ENCODE data around the gene PALD1. TPM values are rescaled to one million over a fixed set of nuclear protein-coding genes. Genes with fewer than 3 reads are reported as not detected.

PALD1 gene
- total RNA-seq, 6 experiments from 2014 or later: 0.81 to 2.9 (median 1.3) TPM

DNA sequence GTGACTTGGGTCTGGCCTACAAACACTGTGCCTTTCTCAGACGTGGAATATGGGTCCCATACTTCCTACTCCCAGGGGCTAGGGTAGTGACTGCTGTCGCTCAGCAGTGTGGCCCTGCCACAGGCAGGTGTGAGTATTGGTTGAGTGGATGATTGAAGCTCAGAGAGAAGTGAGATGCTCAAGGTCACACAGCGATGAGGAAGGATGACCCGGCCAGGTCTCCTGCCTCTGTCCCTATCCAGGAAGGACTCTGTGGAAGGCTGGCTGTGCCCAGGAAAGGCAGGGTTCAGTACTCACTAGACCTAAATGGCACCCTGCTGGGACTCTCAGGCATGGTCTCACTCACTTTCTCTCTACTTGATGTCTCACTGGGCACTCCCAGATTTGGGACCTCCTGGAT lies 121.2 kb downstream of the PALD1 start:
- intact Hi-C loops (cut with DNase I): no loop called here
- H3K36me3 ChIP-seq: no peaks in the 10 kb centered on the region
- no peaks in the 10 kb centered on the region for H3K9me3 ChIP-seq
- no peaks in the 10 kb centered on the region for H3K27me3 ChIP-seq
- WGBS (ENCODE audit: insufficient coverage, low coverage, low lambda C conversion rate, missing lambda C conversion rate): no CpG with 5 or more reads among the region's 4 CpGs
- no peak overlapping the region for H3K27ac ChIP-seq
- no peak overlapping the region for H3K4me3 ChIP-seq
- ATAC-seq: no peak
- no peak for TF ChIP-seq POLR2A (IDR thresholded peaks at IDR 0.05)
- TF ChIP-seq, protein P1, sequence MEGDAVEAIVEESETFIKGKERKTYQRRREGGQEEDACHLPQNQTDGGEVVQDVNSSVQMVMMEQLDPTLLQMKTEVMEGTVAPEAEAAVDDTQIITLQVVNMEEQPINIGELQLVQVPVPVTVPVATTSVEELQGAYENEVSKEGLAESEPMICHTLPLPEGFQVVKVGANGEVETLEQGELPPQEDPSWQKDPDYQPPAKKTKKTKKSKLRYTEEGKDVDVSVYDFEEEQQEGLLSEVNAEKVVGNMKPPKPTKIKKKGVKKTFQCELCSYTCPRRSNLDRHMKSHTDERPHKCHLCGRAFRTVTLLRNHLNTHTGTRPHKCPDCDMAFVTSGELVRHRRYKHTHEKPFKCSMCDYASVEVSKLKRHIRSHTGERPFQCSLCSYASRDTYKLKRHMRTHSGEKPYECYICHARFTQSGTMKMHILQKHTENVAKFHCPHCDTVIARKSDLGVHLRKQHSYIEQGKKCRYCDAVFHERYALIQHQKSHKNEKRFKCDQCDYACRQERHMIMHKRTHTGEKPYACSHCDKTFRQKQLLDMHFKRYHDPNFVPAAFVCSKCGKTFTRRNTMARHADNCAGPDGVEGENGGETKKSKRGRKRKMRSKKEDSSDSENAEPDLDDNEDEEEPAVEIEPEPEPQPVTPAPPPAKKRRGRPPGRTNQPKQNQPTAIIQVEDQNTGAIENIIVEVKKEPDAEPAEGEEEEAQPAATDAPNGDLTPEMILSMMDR (IDR thresholded peaks at IDR 0.05): no peak
- no peak for DNase-seq
- peaks cover 0 to 8% (median 0%) of the 10 kb centered on the region in 4 donors for H3K4me1 ChIP-seq

DNA sequence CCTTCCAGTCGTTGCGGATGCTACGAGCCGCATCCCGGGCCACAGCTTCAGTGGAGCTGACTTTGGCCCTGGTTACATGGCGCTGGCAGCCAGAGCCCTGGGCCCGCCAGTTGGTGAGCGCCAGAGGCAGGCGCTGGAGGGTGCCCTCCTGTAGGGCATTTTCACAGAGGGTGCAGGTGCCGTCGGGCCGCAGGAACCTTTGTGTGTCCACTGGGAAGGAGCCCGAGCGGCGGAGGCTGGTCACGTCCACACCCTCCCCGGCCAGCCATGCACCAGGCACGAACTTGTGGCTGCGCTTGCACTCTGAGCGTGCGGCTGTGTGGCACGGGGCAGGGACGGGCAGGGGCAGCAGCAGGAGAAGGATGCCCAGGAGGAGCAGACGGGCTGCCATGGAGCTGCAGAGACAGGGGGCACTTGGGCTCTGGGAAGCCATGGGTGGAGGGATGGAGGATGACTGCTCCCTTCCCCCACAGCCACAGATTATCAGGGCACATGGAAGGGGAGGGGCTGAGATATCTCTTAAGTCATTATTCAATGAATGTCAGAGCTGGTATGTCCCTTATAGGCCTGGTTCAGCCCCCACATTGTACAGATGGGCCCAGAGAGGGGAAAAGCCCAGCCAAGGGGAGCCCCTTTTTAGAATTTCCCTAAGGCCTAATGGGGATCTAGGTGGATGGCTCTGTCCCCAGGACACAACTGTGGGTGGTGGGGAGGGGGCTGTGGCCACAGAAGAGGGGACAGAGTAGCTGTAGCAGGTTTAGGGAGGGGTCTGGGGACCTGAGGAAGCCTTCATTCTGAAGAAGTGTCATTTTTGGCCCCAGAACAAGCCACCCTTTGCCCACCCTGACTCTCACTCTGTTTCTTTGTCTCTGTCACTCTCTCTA lies 122.2 kb downstream of the PALD1 start:
- DNase-seq: no peak
- no peaks in the 10 kb centered on the region for H3K36me3 ChIP-seq
- TF ChIP-seq, protein P1 (IDR thresholded peaks at IDR 0.05): no peak
- TF ChIP-seq POLR2A (IDR thresholded peaks at IDR 0.05): no peak
- no peak for ATAC-seq
- intact Hi-C loops (cut with DNase I): no loop called here
- H3K27me3 ChIP-seq: no peaks in the 10 kb centered on the region
- peaks cover 0 to 6% (median 0%) of the 10 kb centered on the region in 4 donors for H3K4me1 ChIP-seq
- no peak overlapping the region for H3K4me3 ChIP-seq
- no CpG with 5 or more reads among the region's 24 CpGs for WGBS (ENCODE audit: insufficient coverage, low coverage, low lambda C conversion rate, missing lambda C conversion rate)
- H3K27ac ChIP-seq: no peak overlapping the region
- H3K9me3 ChIP-seq: no peaks in the 10 kb centered on the region

DNA sequence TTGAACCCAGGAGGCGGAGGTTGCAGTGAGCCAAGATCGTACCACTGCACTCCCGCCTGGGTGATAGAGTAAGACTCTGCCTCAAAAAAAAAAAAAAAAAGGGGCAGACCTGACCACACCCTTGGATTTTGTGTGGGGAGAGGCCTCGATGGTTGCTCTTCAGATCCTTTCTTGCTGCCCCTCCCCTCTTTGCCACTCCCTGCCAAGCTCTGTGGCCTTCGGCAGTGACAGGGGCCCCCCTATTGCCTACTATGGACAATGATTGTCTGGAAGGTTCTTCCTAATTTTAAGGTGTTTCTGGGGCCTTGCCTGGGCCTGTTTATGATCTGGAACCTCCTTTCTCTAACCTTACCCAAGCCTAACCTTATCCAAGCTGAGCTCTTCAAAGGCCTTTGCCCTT lies 123.2 kb downstream of the PALD1 start:
- Histone ChIP-seq H3K9me3 (no peaks in the 10 kb centered on the region), H3K36me3 (no peaks in the 10 kb centered on the region), H3K4me3 (peak overlapping the region in 1 of 3 donors; percentile 10), H3K27ac (no peak overlapping the region), H3K4me1 (no peaks in the 10 kb centered on the region), H3K27me3 (no peaks in the 10 kb centered on the region)
- TF ChIP-seq POLR2A (IDR thresholded peaks at IDR 0.05): no peak
- TF ChIP-seq, protein P1 (IDR thresholded peaks at IDR 0.05): no peak
- intact Hi-C loops (cut with DNase I): no loop called here
- DNase-seq: no peak
- 83% methylated on average over 2 of the region's 5 CpGs for WGBS (ENCODE audit: insufficient coverage, low coverage, low lambda C conversion rate, missing lambda C conversion rate)
- no peak for ATAC-seq

DNA sequence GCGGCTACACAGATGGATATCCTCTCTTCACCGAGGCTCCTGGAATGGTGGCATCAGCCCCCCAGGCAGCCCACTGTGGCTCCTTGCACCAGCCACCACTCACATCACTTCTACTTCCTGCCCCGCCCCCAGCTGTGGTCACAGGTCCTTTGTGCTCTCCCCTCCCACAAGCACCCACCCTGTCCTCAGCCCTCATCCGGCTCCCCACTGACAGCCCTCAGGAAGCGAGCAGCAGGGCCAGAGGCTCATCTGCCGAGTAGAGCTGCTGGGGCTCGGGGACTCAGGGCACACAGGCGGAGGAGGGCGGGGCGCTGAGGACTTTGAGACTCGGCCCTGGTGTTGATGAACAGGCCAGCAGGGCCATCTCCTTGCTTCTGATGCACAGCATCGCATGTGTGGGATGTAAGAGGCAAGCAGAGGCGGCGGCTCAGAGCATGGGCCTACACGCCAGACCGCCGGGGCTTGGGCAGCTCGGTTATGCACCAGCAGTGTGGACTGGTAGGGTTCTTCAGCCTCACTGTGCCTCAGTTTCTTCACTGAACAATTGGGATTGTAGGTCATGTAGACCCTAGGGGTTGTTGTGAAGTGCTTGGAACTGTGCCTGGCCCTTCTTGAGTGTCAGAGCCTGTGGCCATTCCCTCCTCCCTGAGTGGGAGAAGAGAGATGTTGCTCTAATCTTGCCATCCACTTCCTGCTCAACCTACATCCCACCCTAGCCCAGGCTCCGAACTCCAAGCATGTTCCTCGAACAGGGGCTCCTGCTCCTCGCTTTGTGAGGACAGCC lies 124.3 kb downstream of the PALD1 start, which contains the start of gene PRF1:
PRF1 (minus strand) TSS at position 77 of the 784 bp plus-strand sequence. CDS start 1,839 bp downstream, outside the sequence.
- Histone ChIP-seq H3K9me3 (no peaks in the 10 kb centered on the region), H3K4me1 (no peaks in the 10 kb centered on the region), H3K4me3 (peak within 1 kb of the TSS in 1 of 3 donors; percentile 10), H3K27me3 (no peaks in the 10 kb centered on the region), H3K27ac (peak within 1 kb of the TSS in 1 of 3 donors; percentile 43), H3K36me3 (no peaks in the 10 kb centered on the region)
- DNase-seq (peak in 2 of 3 donors; percentile 46 to 64), ATAC-seq (peak; percentile 45 to 68 (median 58))
- 88% methylated on average over 8 of the region's 21 CpGs for WGBS (ENCODE audit: insufficient coverage, low coverage, low lambda C conversion rate, missing lambda C conversion rate)
- TF ChIP-seq POLR2A (IDR thresholded peaks at IDR 0.05): no peak
- TF ChIP-seq, protein P1 (IDR thresholded peaks at IDR 0.05): no peak
- intact Hi-C loops (cut with DNase I): no loop called here

All from right lobe of liver (tissue), 6 donors.